ENCODE measurements around the gene NHERF2.
A peak's percentile ranks its signal among the peaks of the same experiment; 100 is the strongest.

NHERF2 gene

DNA sequence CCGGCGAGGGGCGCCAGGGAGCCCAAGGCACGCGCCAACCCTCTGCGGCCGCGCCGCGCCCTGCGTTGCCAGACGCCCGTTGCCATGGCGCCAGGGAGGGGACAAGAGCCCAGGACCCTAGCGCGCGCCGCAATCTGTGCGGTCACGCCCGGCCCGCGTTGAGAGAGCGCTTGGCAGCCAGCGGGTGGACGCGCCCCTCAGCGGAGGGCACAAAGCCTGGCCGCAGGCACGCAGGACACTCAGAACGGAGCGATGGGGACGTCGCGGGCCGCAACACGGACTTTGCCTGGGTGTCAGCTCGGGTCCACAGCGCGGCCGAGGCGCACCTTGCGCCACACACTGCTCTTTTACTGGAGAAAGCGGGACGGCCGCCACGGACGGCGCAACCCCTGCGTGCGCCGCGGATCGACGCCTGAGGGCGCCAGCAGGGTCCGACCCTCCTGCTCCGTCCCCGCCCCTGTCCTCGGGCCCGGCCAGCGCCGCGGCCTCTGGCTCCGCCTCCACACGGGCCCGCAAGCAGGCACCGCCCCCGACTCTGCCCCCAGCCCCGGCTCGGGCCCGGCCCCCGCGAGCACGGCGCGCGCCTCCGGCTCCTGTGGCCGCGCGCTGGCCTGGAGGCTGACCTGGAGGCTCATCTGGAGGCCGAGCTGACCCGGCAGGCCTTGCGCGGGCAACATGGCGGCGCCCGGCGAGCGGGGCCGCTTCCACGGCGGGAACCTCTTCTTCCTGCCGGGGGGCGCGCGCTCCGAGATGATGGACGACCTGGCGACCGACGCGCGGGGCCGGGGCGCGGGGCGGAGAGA lies 43.0 kb upstream of the NHERF2 start, which contains the start of gene GFER:
Gene GFER (plus strand): TSS at position 650 of the 803 bp plus-strand sequence. CDS start 26 bp downstream, at position 676.
- TF ChIP-seq EGR1 (IDR thresholded peaks at IDR 0.05) (0 out of 2 replicates have a peak, but pooled peaks have one; percentile 29), TEAD4 (IDR thresholded peaks at IDR 0.05) (no peak; the same call in 1 of the 2 replicates), TAF1 (IDR thresholded peaks at IDR 0.05; ENCODE audit: low read depth) (peak; percentile 84; the same call in 1 of the 2 replicates), ZBTB7A (IDR thresholded peaks at IDR 0.05; ENCODE audit: low read depth) (peak; percentile 91), EP300 (IDR thresholded peaks at IDR 0.05; ENCODE audit: borderline replicate concordance) (0 out of 2 replicates have a peak, but pooled peaks have one; percentile 15), YY1 (IDR thresholded peaks at IDR 0.05; ENCODE audit: low read depth) (peak; percentile 96), CEBPB (IDR thresholded peaks at IDR 0.05) (no peak), USF1 (IDR thresholded peaks at IDR 0.05) (no peak), TCF12 (IDR thresholded peaks at IDR 0.05; ENCODE audit: low read depth) (0 out of 2 replicates have a peak, but pooled peaks have one; percentile 24)
- TF ChIP-seq, protein P1, sequence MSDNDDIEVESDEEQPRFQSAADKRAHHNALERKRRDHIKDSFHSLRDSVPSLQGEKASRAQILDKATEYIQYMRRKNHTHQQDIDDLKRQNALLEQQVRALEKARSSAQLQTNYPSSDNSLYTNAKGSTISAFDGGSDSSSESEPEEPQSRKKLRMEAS (IDR thresholded peaks at IDR 0.05), result peak; percentile 32

DNA sequence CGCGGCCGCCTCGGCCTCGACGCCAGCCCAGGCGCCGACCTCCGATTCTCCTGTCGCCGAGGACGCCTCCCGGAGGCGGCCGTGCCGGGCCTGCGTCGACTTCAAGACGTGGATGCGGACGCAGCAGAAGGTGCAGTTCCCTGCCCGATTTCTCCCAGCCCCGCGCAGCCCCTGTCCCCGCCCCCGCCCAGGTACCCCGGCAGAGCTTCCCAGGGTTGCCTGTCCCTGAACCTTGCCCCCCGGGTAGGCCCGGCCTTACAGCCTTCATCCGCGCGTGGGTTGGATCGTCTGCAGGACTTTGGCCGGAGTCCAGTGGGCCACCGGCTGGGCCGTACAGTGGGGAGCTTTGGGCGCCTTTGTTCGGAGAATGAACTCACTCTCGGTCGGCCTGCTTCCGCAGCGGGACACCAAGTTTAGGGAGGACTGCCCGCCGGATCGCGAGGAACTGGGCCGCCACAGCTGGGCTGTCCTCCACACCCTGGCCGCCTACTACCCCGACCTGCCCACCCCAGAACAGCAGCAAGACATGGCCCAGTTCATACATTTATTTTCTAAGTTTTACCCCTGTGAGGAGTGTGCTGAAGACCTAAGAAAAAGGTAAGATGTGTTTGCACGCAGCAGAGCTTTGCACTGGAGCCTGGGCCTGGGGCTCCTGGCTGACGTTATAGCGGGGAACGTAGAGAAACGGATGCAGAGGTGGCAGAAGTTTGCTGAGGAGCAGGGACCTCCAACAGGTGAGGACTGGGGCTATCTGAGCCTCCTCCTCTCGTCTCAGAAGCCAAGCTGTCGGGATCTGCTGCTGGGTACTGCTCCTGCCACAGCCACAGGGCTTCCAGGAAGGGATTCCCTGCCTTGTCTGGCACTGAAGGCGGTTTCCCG lies 42.1 kb upstream of the NHERF2 start:
- no peak for TF ChIP-seq TAF1 (IDR thresholded peaks at IDR 0.05; ENCODE audit: low read depth)
- TF ChIP-seq NFIC (IDR thresholded peaks at IDR 0.05), result peak; percentile 56; the same call in 1 of the 2 replicates
- TF ChIP-seq USF1 (IDR thresholded peaks at IDR 0.05), result no peak
- TF ChIP-seq ZBTB7A (IDR thresholded peaks at IDR 0.05; ENCODE audit: low read depth), result no peak

GRCh38 chr16:1985466-1986150 lies 41.1 kb upstream of the NHERF2 start:
- TF ChIP-seq FOXM1 (IDR thresholded peaks at IDR 0.05; ENCODE audit: borderline replicate concordance, low read depth) (no peak), NFIC (IDR thresholded peaks at IDR 0.05) (no peak), EGR1 (IDR thresholded peaks at IDR 0.05) (no peak), TCF12 (IDR thresholded peaks at IDR 0.05; ENCODE audit: low read depth) (no peak), YY1 (IDR thresholded peaks at IDR 0.05; ENCODE audit: low read depth) (no peak), CREB1 (IDR thresholded peaks at IDR 0.05; ENCODE audit: low read depth) (no peak)
- TF ChIP-seq, protein P2, sequence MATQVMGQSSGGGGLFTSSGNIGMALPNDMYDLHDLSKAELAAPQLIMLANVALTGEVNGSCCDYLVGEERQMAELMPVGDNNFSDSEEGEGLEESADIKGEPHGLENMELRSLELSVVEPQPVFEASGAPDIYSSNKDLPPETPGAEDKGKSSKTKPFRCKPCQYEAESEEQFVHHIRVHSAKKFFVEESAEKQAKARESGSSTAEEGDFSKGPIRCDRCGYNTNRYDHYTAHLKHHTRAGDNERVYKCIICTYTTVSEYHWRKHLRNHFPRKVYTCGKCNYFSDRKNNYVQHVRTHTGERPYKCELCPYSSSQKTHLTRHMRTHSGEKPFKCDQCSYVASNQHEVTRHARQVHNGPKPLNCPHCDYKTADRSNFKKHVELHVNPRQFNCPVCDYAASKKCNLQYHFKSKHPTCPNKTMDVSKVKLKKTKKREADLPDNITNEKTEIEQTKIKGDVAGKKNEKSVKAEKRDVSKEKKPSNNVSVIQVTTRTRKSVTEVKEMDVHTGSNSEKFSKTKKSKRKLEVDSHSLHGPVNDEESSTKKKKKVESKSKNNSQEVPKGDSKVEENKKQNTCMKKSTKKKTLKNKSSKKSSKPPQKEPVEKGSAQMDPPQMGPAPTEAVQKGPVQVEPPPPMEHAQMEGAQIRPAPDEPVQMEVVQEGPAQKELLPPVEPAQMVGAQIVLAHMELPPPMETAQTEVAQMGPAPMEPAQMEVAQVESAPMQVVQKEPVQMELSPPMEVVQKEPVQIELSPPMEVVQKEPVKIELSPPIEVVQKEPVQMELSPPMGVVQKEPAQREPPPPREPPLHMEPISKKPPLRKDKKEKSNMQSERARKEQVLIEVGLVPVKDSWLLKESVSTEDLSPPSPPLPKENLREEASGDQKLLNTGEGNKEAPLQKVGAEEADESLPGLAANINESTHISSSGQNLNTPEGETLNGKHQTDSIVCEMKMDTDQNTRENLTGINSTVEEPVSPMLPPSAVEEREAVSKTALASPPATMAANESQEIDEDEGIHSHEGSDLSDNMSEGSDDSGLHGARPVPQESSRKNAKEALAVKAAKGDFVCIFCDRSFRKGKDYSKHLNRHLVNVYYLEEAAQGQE (IDR thresholded peaks at IDR 0.05; ENCODE audit: low read depth), result no peak

- no peak for TF ChIP-seq CREB1 (IDR thresholded peaks at IDR 0.05; ENCODE audit: low read depth)
- no peak for TF ChIP-seq RAD21 (IDR thresholded peaks at IDR 0.05; ENCODE audit: low read depth)
- TF ChIP-seq ZBTB7A (IDR thresholded peaks at IDR 0.05; ENCODE audit: low read depth), result no peak
- TF ChIP-seq NFIC (IDR thresholded peaks at IDR 0.05), result no peak
- TF ChIP-seq TCF12 (IDR thresholded peaks at IDR 0.05; ENCODE audit: low read depth), result no peak
- TF ChIP-seq FOXM1 (IDR thresholded peaks at IDR 0.05; ENCODE audit: borderline replicate concordance, low read depth), result no peak
- TF ChIP-seq USF1 (IDR thresholded peaks at IDR 0.05), result no peak
- TF ChIP-seq, protein P1 (IDR thresholded peaks at IDR 0.05), result no peak
- TF ChIP-seq TEAD4 (IDR thresholded peaks at IDR 0.05), result no peak
- TF ChIP-seq CEBPB (IDR thresholded peaks at IDR 0.05), result no peak
- TF ChIP-seq YY1 (IDR thresholded peaks at IDR 0.05; ENCODE audit: low read depth), result no peak
- no peak for TF ChIP-seq TAF1 (IDR thresholded peaks at IDR 0.05; ENCODE audit: low read depth)
- TF ChIP-seq, protein P2 (IDR thresholded peaks at IDR 0.05; ENCODE audit: low read depth), result no peak
- TF ChIP-seq EGR1 (IDR thresholded peaks at IDR 0.05), result no peak
- no peak for TF ChIP-seq EP300 (IDR thresholded peaks at IDR 0.05; ENCODE audit: borderline replicate concordance)
Observed at GRCh38 chr16:1987198-1987597, 39.5 kb upstream of the NHERF2 start.

Measured in Ishikawa (cell line).